Cerebellar cortex (tissue), 1 donor: ENCODE measurements around the gene ZNF618.

Experiments
- DNase-seq: peaks from one replicate; pipeline ENCODE4 v3.0.0-alpha.2; 2015; ENCODE audit warnings: low spot score

ZNF618 gene

GRCh38 chr9:114098021-114098935 lies 222.2 kb downstream of the ZNF618 start:
- peak; percentile 23 for DNase-seq

GRCh38 chr9:114098936-114099668 lies 223.0 kb downstream of the ZNF618 start, which contains the start of gene KIF12:
Gene KIF12, minus strand, starts transcription at chr9:114099292. Its CDS starts 16 bp downstream, at chr9:114099276.
- peak; percentile 36 for DNase-seq

GRCh38 chr9:114099669-114100270 lies 223.7 kb downstream of the ZNF618 start:
- peak; percentile 43 for DNase-seq

GRCh38 chr9:114100536-114100935 lies 224.4 kb downstream of the ZNF618 start:
- no peak for DNase-seq

- no peak for DNase-seq
Measured at GRCh38 chr9:114102484-114102883, 226.4 kb downstream of the ZNF618 start.

- no peak for DNase-seq
Measured at GRCh38 chr9:114105236-114105635, 229.1 kb downstream of the ZNF618 start.
